NCI-H1930 (cell line): ENCODE data around the gene S1PR3.

Experiments used
- DNase-seq, 2 experiments: peaks; one replicate each; lab custom pipeline; 2025; lab: John Stamatoyannopoulos, UW

The S1PR3 gene

GRCh38 chr9:89038382-89039103 lies 47.3 kb downstream of the S1PR3 start:
- no peak for DNase-seq

GRCh38 chr9:89039104-89039465 lies 47.8 kb downstream of the S1PR3 start:
- DNase-seq = no peak

GRCh38 chr9:89039664-89040063 lies 48.4 kb downstream of the S1PR3 start:
- DNase-seq = no peak

DNA sequence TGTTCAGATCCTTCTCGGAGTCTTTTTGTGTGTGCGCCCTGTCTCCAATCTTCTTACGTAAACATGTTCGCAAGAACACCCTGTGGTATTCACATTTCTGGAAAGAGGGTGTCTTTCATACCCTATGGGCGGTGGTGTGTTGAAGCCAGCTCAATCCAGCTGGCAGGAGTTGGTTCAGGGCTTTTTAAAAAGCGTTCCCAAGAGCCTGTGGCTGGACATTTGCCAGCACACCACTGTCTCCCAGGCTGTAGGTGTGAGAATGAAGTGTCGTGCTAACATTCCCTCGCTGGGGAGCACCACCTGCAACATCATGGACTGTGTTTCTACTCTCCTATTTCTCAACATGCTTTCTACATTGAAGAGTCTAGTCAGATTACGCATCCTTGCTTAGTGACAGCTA lies 51.7 kb downstream of the S1PR3 start:
- no peak for DNase-seq

DNA sequence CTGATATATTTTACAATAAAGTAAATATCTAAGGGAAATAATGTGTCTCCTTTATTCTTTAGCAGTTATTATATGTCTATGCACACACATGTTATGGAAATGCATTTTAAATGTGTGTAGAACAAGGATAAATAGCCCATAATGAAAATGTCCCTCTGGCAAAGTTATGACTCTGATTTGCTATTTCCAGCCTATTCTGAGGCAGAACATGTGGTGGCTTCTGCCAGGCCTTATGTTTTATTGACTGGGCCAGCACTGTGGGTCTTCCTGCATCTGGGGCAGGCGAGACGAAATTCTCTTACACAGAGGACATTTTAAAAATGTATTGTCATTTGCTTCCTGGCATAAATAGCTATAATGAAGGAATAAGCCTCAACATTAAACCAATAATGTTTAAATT lies 52.8 kb downstream of the S1PR3 start:
- no peak for DNase-seq

GRCh38 chr9:89044881-89045280 lies 53.6 kb downstream of the S1PR3 start:
- DNase-seq = no peak

DNA sequence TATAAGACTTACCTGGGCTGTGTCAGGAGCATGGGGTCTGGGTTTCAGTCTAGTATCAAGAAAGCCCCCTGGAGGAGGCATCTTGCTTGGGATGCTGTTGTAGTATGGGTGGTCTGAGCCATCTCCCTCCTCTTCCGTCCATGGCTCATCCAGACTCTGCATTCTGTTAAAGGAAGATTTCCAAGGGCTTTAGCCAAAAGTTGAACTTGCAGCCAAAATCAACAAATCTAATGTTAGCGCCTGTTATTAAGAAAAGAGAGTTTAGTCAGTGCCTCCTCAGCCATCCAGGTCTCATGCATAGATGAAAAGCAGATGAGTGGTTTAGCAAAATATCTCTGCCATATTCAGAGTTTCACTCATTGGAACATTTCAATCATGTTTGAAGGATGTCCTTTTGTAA lies 55.6 kb downstream of the S1PR3 start:
- DNase-seq = no peak

DNA sequence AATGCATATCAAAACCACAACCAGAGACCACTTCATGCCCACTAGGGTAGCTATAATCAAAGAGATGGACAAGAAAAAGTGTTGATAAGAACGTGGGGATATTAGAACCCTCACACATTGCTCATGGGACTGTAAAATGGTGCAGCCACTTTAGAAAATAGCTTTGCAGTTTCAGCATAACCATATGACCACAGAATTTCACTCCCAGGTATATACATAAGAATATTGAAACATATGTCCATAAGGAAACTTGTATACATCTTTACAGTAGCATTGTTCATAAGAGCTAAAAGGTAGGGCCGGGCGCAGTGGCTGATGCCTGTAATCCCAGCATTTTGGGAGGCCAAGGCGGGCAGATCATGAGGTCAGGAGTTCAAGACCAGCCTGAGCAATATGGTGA lies 56.4 kb downstream of the S1PR3 start:
- no peak for DNase-seq

- DNase-seq = no peak
Observed at GRCh38 chr9:89048616-89049015, 57.3 kb downstream of the S1PR3 start.

- no peak for DNase-seq
Observed at GRCh38 chr9:89049646-89050045, 58.4 kb downstream of the S1PR3 start.

DNA sequence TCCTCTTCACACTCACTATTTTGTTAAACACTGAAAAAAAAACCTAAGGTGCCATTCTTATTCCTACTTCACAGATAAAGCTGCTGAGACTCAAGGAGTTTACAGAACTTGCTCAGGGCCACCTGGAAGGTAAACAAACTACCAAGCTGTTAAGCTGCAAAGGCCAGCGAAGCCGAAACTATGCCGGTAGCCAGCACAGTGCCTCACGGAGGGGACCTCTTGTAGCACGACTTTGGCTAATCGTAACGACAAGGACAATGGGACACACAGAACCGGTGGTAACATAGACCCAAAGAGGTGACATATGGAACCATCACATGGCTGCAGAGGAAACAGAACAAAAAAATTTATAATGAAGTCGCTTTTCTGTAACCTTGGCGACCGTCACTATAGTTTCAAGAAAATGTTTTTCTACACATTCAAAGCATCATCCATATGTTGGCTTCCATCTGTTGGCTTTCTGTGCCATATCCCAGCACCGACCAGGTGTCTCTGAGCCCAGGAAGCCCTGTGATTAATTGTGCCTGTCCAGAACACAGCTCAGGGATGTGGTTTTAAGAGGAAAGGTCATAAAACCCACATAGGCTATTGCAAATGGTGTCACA lies 60.3 kb downstream of the S1PR3 start:
- no peak for DNase-seq

DNA sequence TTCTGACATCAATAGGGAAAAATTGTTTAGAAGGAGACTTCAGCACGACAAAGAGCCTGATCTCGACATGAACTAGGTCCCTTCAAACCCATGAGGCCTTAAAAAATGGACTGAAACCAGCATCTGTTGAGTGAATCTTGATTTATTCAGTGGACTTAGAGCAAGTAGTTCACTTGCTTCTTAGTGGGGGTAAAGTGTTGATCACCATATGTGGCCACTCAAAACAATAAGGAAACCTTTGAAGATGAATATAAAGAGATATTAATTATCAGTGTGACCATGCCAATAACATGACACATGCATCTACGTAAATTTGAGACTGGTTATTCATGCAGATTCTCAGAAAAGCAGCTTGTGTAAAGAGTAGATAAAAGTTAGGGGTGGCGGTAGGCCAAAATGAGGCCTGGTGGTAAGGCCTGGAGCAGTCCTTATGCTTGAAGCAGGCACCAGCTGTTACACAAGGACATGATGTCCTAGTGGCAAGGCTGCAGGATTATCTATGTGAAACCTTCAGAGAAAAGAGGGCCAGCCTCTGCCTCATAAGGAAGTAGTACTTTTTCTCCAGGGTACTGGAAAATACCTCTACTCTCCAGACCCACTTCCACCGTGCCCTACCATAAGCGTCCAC lies 61.3 kb downstream of the S1PR3 start:
- no peak for DNase-seq

DNA sequence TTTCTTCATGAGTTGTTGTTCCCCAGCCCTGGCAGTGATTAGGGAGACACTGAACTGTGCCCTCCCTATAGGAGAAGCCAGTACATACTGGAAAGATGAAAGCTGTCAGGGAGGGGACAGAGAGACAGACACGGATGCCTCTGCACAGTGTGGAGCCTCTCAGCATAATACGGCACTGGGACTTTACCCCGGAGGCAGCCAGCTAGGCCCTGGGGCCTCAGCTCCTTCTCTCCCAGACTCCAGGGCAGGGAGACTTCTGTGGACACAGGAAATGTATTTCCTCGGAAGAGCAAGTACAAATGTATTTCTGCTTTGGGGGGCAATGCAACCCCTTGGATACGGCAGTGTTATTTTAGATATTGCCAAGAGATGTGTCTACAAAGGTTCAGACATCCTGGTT lies 62.0 kb downstream of the S1PR3 start:
- DNase-seq = no peak
